H1 (cell line): Measurements from ENCODE around the gene SPATA6L. TPM values are rescaled to one million over a fixed set of nuclear protein-coding genes. Genes with fewer than 3 reads are reported as not detected.

Source experiments
- HDAC6 ChIP-seq: IDR thresholded peaks from one replicate; pipeline ENCODE4 v1.7.1; 2012; ENCODE audit warnings: low read depth, mild to moderate bottlenecking, inconsistent platforms, low read length, moderate library complexity
- RNF2 ChIP-seq: fragments of 200-900, 300-1000 bp; sonication (generic); IDR thresholded peaks from 2 replicates; pipeline ENCODE4 v1.7.1; 2016; ENCODE audit warnings: borderline replicate concordance, low read depth, mild to moderate bottlenecking, antibody characterized with exemption, low read length; ENCODE audit not compliant: poor library complexity, severe bottlenecking; ENCODE audit errors: missing control alignments
- RXRA ChIP-seq: IDR thresholded peaks from 2 replicates; pipeline ENCODE4 v1.6.1; 2011; ENCODE audit warnings: low read depth, mild to moderate bottlenecking, low read length, moderate library complexity; ENCODE audit not compliant: insufficient read depth
- SP2 ChIP-seq: IDR thresholded peaks from 2 replicates; pipeline ENCODE4 v1.6.1; 2012; ENCODE audit warnings: mild to moderate bottlenecking, low read length, inconsistent platforms
- SUZ12 ChIP-seq: fragments of 200-600 bp; sonication (generic); IDR thresholded peaks from 2 replicates; pipeline ENCODE4 v1.6.1; 2012; ENCODE audit warnings: mild to moderate bottlenecking, inconsistent platforms, low read length, moderate library complexity, mixed read lengths
- TBP ChIP-seq: IDR thresholded peaks from 2 replicates; pipeline ENCODE4 v1.6.1; 2011; ENCODE audit warnings: low read depth, low read length, improper control_type of control experiment
- TCF12 ChIP-seq: IDR thresholded peaks from 2 replicates; pipeline ENCODE4 v1.6.1; 2011; ENCODE audit warnings: low read depth, mild to moderate bottlenecking, low read length
- polyA plus RNA-seq, 7 experiments: library from polyadenylated mRNA; depleted of rRNA in 3 of 7; stranded (reverse) in 5 of 7; unstranded in 2 of 7; fragments of >200 nt in 5 of 7; fragments of 200-250 nt in 2 of 7; gene quantifications; 1 replicate in 5 of 7; 2 replicates in 1 of 7; 4 replicates in 1 of 7; pipeline versions ENCODE4 v1.2.1 to v1.2.3, GENCODE V29; 2011 to 2013; ENCODE audit warnings: missing spikeins in 2 of 7, mixed read lengths in 2 of 7
- total RNA-seq: library from RNA; stranded (reverse); fragmentation: NEBNext Ultra II Directional; extraction: Animal tissue kit (Norgen Biotek cat#: 25700); gene quantifications from 2 replicates; pipeline ENCODE4 v1.2.1, GENCODE V29; 2021
- TF ChIP-seq, protein P1 (sequence below): fragments of 300-600 bp; sonication (generic); IDR thresholded peaks from 2 replicates; pipeline ENCODE4 v1.7.1; 2012; ENCODE audit warnings: low read length, moderate library complexity, mild to moderate bottlenecking, inconsistent platforms; ENCODE audit not compliant: insufficient replicate concordance
- TF ChIP-seq, protein P2 (sequence below): IDR thresholded peaks from 2 replicates; pipeline ENCODE4 v1.6.1; 2011; ENCODE audit warnings: low read depth, mild to moderate bottlenecking, low read length; ENCODE audit not compliant: insufficient read depth

SPATA6L gene
- total and polyA plus RNA-seq, 2 of the 8 experiments (the other 6 are each of a cell fraction or from before 2014, with no cell fraction given), result 0.57 to 1.1 TPM

DNA sequence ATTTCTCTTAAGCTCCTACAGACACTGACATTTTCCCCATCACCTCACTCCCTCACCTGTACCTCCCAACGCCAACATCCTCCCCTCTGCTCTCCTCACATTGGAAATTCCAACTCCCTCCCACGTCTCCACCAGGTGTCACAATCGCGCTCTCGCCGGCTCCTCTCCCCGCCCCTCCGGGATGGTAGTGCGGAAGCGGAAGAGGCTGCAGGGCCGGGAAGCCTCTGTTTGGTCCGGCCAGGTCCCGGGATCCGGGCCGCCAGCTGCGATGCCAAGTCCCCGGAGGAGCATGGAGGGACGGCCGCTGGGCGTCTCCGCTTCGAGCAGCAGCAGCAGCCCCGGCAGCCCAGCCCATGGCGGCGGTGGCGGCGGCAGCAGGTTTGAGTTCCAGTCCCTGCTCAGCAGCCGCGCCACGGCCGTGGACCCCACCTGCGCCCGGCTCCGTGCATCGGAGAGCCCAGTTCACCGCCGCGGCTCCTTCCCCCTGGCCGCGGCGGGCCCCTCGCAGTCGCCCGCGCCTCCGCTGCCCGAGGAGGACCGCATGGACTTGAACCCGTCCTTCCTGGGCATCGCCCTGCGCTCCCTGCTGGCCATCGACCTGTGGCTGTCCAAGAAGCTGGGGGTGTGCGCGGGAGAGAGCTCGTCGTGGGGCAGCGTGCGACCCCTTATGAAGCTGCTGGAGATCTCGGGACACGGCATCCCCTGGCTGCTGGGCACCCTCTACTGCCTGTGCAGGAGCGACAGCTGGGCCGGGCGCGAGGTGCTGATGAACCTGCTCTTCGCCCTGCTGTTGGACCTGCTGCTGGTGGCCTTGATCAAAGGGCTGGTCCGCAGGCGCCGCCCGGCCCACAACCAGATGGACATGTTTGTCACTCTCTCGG, 3.9 kb downstream of the SPATA6L start, which contains the start of gene PLPP6 (continued):
- TF ChIP-seq, protein P1, sequence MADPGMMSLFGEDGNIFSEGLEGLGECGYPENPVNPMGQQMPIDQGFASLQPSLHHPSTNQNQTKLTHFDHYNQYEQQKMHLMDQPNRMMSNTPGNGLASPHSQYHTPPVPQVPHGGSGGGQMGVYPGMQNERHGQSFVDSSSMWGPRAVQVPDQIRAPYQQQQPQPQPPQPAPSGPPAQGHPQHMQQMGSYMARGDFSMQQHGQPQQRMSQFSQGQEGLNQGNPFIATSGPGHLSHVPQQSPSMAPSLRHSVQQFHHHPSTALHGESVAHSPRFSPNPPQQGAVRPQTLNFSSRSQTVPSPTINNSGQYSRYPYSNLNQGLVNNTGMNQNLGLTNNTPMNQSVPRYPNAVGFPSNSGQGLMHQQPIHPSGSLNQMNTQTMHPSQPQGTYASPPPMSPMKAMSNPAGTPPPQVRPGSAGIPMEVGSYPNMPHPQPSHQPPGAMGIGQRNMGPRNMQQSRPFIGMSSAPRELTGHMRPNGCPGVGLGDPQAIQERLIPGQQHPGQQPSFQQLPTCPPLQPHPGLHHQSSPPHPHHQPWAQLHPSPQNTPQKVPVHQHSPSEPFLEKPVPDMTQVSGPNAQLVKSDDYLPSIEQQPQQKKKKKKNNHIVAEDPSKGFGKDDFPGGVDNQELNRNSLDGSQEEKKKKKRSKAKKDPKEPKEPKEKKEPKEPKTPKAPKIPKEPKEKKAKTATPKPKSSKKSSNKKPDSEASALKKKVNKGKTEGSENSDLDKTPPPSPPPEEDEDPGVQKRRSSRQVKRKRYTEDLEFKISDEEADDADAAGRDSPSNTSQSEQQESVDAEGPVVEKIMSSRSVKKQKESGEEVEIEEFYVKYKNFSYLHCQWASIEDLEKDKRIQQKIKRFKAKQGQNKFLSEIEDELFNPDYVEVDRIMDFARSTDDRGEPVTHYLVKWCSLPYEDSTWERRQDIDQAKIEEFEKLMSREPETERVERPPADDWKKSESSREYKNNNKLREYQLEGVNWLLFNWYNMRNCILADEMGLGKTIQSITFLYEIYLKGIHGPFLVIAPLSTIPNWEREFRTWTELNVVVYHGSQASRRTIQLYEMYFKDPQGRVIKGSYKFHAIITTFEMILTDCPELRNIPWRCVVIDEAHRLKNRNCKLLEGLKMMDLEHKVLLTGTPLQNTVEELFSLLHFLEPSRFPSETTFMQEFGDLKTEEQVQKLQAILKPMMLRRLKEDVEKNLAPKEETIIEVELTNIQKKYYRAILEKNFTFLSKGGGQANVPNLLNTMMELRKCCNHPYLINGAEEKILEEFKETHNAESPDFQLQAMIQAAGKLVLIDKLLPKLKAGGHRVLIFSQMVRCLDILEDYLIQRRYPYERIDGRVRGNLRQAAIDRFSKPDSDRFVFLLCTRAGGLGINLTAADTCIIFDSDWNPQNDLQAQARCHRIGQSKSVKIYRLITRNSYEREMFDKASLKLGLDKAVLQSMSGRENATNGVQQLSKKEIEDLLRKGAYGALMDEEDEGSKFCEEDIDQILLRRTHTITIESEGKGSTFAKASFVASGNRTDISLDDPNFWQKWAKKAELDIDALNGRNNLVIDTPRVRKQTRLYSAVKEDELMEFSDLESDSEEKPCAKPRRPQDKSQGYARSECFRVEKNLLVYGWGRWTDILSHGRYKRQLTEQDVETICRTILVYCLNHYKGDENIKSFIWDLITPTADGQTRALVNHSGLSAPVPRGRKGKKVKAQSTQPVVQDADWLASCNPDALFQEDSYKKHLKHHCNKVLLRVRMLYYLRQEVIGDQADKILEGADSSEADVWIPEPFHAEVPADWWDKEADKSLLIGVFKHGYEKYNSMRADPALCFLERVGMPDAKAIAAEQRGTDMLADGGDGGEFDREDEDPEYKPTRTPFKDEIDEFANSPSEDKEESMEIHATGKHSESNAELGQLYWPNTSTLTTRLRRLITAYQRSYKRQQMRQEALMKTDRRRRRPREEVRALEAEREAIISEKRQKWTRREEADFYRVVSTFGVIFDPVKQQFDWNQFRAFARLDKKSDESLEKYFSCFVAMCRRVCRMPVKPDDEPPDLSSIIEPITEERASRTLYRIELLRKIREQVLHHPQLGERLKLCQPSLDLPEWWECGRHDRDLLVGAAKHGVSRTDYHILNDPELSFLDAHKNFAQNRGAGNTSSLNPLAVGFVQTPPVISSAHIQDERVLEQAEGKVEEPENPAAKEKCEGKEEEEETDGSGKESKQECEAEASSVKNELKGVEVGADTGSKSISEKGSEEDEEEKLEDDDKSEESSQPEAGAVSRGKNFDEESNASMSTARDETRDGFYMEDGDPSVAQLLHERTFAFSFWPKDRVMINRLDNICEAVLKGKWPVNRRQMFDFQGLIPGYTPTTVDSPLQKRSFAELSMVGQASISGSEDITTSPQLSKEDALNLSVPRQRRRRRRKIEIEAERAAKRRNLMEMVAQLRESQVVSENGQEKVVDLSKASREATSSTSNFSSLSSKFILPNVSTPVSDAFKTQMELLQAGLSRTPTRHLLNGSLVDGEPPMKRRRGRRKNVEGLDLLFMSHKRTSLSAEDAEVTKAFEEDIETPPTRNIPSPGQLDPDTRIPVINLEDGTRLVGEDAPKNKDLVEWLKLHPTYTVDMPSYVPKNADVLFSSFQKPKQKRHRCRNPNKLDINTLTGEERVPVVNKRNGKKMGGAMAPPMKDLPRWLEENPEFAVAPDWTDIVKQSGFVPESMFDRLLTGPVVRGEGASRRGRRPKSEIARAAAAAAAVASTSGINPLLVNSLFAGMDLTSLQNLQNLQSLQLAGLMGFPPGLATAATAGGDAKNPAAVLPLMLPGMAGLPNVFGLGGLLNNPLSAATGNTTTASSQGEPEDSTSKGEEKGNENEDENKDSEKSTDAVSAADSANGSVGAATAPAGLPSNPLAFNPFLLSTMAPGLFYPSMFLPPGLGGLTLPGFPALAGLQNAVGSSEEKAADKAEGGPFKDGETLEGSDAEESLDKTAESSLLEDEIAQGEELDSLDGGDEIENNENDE, result no peak
- TF ChIP-seq, protein P2, sequence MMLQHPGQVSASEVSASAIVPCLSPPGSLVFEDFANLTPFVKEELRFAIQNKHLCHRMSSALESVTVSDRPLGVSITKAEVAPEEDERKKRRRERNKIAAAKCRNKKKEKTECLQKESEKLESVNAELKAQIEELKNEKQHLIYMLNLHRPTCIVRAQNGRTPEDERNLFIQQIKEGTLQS, result no peak
- TF ChIP-seq TBP (peak; percentile 84), SUZ12 (peak; percentile 38; the same call in 1 of the 2 replicates), RXRA (no peak), HDAC6 (no peak), TCF12 (no peak), SP2 (no peak), RNF2 (no peak)
